ENCODE results near the gene OS9. TPM values are rescaled to one million over a fixed set of nuclear protein-coding genes. Genes with fewer than 3 reads are reported as not detected.

The OS9 gene
- total and polyA plus RNA-seq, 2 of the 4 experiments (the other 2 are of a cell fraction), result 159 to 272 TPM

DNA sequence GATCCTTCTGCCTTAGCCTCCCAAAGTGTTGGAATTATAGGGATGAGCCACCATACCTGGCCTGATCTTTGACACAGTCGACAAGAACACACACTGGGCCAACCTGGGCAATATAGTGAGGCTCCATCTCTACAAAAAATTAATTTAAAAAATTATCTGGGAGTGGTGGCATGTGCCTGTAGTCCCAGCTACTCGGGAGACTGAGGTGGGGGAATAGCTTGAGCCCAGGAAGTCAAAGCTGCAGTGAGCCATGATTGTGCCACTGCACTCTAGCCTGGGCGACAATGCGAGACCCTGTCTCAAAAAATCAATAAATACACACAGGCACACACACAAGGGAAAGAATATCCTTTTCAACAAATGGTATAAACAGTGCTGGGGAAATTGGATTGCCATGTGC, 6.1 kb upstream of the OS9 start:
- Histone ChIP-seq H3K56ac (ENCODE audit: extremely low read depth, insufficient read depth, low read length) (no peak overlapping the region), H2AK5ac (ENCODE audit: low read depth, low read length) (no peak overlapping the region), H2BK120ac (ENCODE audit: low read depth, low read length) (no peak overlapping the region), H3K27me3 (ENCODE audit: control insufficient read depth, insufficient read depth, low read length) (peaks cover 5% of the 10 kb centered on the region), H3K4me2 (ENCODE audit: low read depth, low read length) (no peak overlapping the region), H3K9me1 (ENCODE audit: insufficient read depth, low read length) (no peaks in the 10 kb centered on the region), H3K18ac (ENCODE audit: low read depth, low read length) (no peak overlapping the region), H2BK5ac (ENCODE audit: low read depth, low read length, poor library complexity, severe bottlenecking) (no peak overlapping the region), H2AK9ac (replicated peaks; ENCODE audit: low read depth, low read length, poor library complexity) (no peak overlapping the region), H3K23ac (ENCODE audit: low read depth, low read length) (no peak overlapping the region), H4K91ac (ENCODE audit: insufficient read depth, low read depth, low read length) (no peak overlapping the region), H3K4me1 (ENCODE audit: control insufficient read depth, insufficient read depth, low read length) (no peaks in the 10 kb centered on the region), H2BK20ac (ENCODE audit: low read depth, low read length) (no peak overlapping the region), H3K4me3 (ENCODE audit: insufficient read depth, low read depth, low read length) (no peak overlapping the region), H4K20me1 (ENCODE audit: insufficient read depth, low read length) (no peaks in the 10 kb centered on the region), H3K27ac (ENCODE audit: insufficient read depth, low read length) (no peak overlapping the region), H3K9me3 (ENCODE audit: control insufficient read depth, insufficient read depth, low read length) (no peaks in the 10 kb centered on the region), H3K14ac (replicated peaks; ENCODE audit: low read depth, low read length) (no peak overlapping the region), H3K9ac (ENCODE audit: low read depth, low read length) (no peak overlapping the region), H3K36me3 (ENCODE audit: control insufficient read depth, insufficient read depth, low read length) (no peaks in the 10 kb centered on the region), H4K8ac (ENCODE audit: low read depth in 2 of 2, low read length in 2 of 2) (no peak overlapping the region), H2AFZ (replicated peaks; ENCODE audit: low read length, poor library complexity) (no peak overlapping the region), H2BK15ac (ENCODE audit: low read depth, low read length) (no peak overlapping the region), H3K79me1 (ENCODE audit: low read depth in 1 of 2, low read length in 2 of 2) (no peaks in the 10 kb centered on the region), H3K4ac (ENCODE audit: low read depth, low read length) (no peak overlapping the region), H4K5ac (ENCODE audit: low read depth, low read length) (no peak overlapping the region)
- intact Hi-C loops (cut with micrococcal nuclease), result no loop called here
- CTCF ChIA-PET, result no interaction called here
- TF ChIP-seq FOS (IDR thresholded peaks at IDR 0.05; ENCODE audit: low read depth, low read length), result no peak
- TF ChIP-seq MAZ (IDR thresholded peaks at IDR 0.05; ENCODE audit: borderline replicate concordance, low read depth, low read length), result no peak
- TF ChIP-seq ELK1 (IDR thresholded peaks at IDR 0.05; ENCODE audit: borderline replicate concordance, low read depth, low read length), result no peak
- TF ChIP-seq, protein P1, sequence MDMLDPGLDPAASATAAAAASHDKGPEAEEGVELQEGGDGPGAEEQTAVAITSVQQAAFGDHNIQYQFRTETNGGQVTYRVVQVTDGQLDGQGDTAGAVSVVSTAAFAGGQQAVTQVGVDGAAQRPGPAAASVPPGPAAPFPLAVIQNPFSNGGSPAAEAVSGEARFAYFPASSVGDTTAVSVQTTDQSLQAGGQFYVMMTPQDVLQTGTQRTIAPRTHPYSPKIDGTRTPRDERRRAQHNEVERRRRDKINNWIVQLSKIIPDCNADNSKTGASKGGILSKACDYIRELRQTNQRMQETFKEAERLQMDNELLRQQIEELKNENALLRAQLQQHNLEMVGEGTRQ (IDR thresholded peaks at IDR 0.05; ENCODE audit: low read depth, low read length), result no peak
- no peak for TF ChIP-seq CEBPB (IDR thresholded peaks at IDR 0.05; ENCODE audit: low read depth, low read length)
- TF ChIP-seq RFX5 (IDR thresholded peaks at IDR 0.05; ENCODE audit: low read depth, low read length), result no peak
- no peak for TF ChIP-seq RCOR1 (IDR thresholded peaks at IDR 0.05; ENCODE audit: insufficient replicate concordance, low read length)
- TF ChIP-seq MAFK (IDR thresholded peaks at IDR 0.05; ENCODE audit: low read depth, low read length), result no peak
- in situ Hi-C loops (cut with MboI; ENCODE audit: low sequenced_read_pairs), result no loop called here
- no peak for ATAC-seq (ENCODE audit: low read depth)
- dilution Hi-C loops (cut with HindIII; ENCODE audit: low sequenced_read_pairs, unreplicated experiment), result no loop called here
- no TSS peak for BruUV-seq (replicated peaks)
- no peak for DNase-seq
- no CpG with 5 or more reads among the region's 4 CpGs for WGBS, 2 experiments (ENCODE audit: extremely low coverage in 2 of 2, insufficient read length in 1 of 2)
- POLR2A ChIA-PET (ENCODE audit: unreplicated experiment), result no interaction called here

Data from IMR-90 (cell line).